ENCODE measurements around the gene VAV2.

GRCh38 chr9:133932633-133933032, 59.5 kb downstream of the VAV2 start:
- TF ChIP-seq CTCF (IDR thresholded peaks at IDR 0.05): no peak
- TF ChIP-seq POLR2AphosphoS5 (IDR thresholded peaks at IDR 0.05; ENCODE audit: low read depth, low read length): no peak
- no peak for TF ChIP-seq SIN3A (IDR thresholded peaks at IDR 0.05; ENCODE audit: borderline replicate concordance, insufficient read depth, low read depth, low read length)
- TF ChIP-seq REST (IDR thresholded peaks at IDR 0.05; ENCODE audit: insufficient read depth in 1 of 2, low read depth in 2 of 2, low read length in 1 of 2): no peak
